ENCODE data around the gene CAMK4. TPM values are rescaled to one million over a fixed set of nuclear protein-coding genes. Genes with fewer than 3 reads are reported as not detected.

Gene CAMK4
- total and polyA plus RNA-seq, 2 donors (not counting 3 experiments of a cell fraction or from before 2014, with no cell fraction given) = 2.2 to 5.4 TPM

- Histone ChIP-seq H3K27me3 (ENCODE audit: control insufficient read depth in 2 of 2, insufficient read depth in 2 of 2, low read length in 2 of 2) (no peaks in the 10 kb centered on the region), H2AFZ (ENCODE audit: low read depth, low read length) (no peak overlapping the region), H3K79me2 (ENCODE audit: control insufficient read depth, insufficient read depth, low read length) (no peaks in the 10 kb centered on the region), H3K9ac (replicated peaks; ENCODE audit: extremely low read depth, insufficient read depth, low read length) (no peak overlapping the region), H3K4me2 (ENCODE audit: insufficient read depth, low read length) (no peak overlapping the region), H3K9me3 (replicated peaks; ENCODE audit: control insufficient read depth, insufficient read depth, low read length) (no peaks in the 10 kb centered on the region), H3K36me3 (ENCODE audit: control insufficient read depth in 2 of 2, extremely low read depth in 1 of 2, insufficient read depth in 2 of 2, low read length in 2 of 2) (no peaks in the 10 kb centered on the region), H4K20me1 (replicated peaks; ENCODE audit: control insufficient read depth, extremely low read depth, insufficient read depth, low read length) (no peaks in the 10 kb centered on the region), H3K27ac (ENCODE audit: insufficient read depth, low read depth, low read length) (no peak overlapping the region), H3K9me1 (replicated peaks; ENCODE audit: control insufficient read depth, extremely low read depth, insufficient read depth, low read length) (no peaks in the 10 kb centered on the region), H3K4me3 (replicated peaks in 1 of 3; ENCODE audit: insufficient read depth in 1 of 3, low read depth in 1 of 3, low read length in 3 of 3) (no peak overlapping the region), H3K4me1 (ENCODE audit: control insufficient read depth, extremely low read depth, insufficient read depth, low read length) (peaks cover 4% of the 10 kb centered on the region)
- TF ChIP-seq EZH2 (IDR thresholded peaks at IDR 0.05; ENCODE audit: borderline replicate concordance, low read depth, low read length, severe bottlenecking) = no peak
- TF ChIP-seq POLR2AphosphoS5 (IDR thresholded peaks at IDR 0.05; ENCODE audit: insufficient read depth, low read depth, low read length) = no peak
- ChIA-PET CTCF (no interaction called here), POLR2A (no interaction called here)
- no TSS peak for BruUV-seq (replicated peaks)
- DNase-seq (ENCODE audit: low read depth, low spot score) (no peak), FAIRE-seq (no peak)
- intact Hi-C loops (cut with micrococcal nuclease) = no loop called here
- dilution Hi-C loops (cut with MboI; ENCODE audit: extremely low pct_ligation_motif_present, low sequenced_read_pairs) = no loop called here
These were observed 18.4 kb downstream of the CAMK4 start for GRCh38 chr5:111242606-111243005.

GRCh38 chr5:111243318-111243717 lies 19.1 kb downstream of the CAMK4 start:
- H4K20me1 ChIP-seq (replicated peaks; ENCODE audit: control insufficient read depth, extremely low read depth, insufficient read depth, low read length) = no peaks in the 10 kb centered on the region
- H3K9me1 ChIP-seq (replicated peaks; ENCODE audit: control insufficient read depth, extremely low read depth, insufficient read depth, low read length) = no peaks in the 10 kb centered on the region
- ChIA-PET CTCF (interaction anchor here (1.0 kb wide), 1 partner anchor 10 kb away, joined by 3 read pairs; no protein-coding TSS in a partner anchor), POLR2A (no interaction called here)
- H3K9me3 ChIP-seq (replicated peaks; ENCODE audit: control insufficient read depth, insufficient read depth, low read length) = no peaks in the 10 kb centered on the region
- H3K79me2 ChIP-seq (ENCODE audit: control insufficient read depth, insufficient read depth, low read length) = no peaks in the 10 kb centered on the region
- H2AFZ ChIP-seq (ENCODE audit: low read depth, low read length) = no peak overlapping the region
- dilution Hi-C loops (cut with MboI; ENCODE audit: extremely low pct_ligation_motif_present, low sequenced_read_pairs) (no loop called here), intact Hi-C loops (cut with micrococcal nuclease) (no loop called here)
- no peaks in the 10 kb centered on the region for H3K4me1 ChIP-seq (ENCODE audit: control insufficient read depth, extremely low read depth, insufficient read depth, low read length)
- TF ChIP-seq MAX (IDR thresholded peaks at IDR 0.05; ENCODE audit: insufficient read depth, insufficient read length) = no peak
- TF ChIP-seq FOS (IDR thresholded peaks at IDR 0.05; ENCODE audit: borderline replicate concordance, insufficient read depth, low read length) = no peak
- no peak for TF ChIP-seq JUN (IDR thresholded peaks at IDR 0.05; ENCODE audit: borderline replicate concordance, insufficient read depth, insufficient read length, low read depth)
- no peak for TF ChIP-seq POLR2A (IDR thresholded peaks at IDR 0.05; ENCODE audit: low read depth, low read length)
- TF ChIP-seq MYC (IDR thresholded peaks at IDR 0.05; ENCODE audit: low read depth, low read length) = no peak
- TF ChIP-seq EZH2 (IDR thresholded peaks at IDR 0.05; ENCODE audit: borderline replicate concordance, low read depth, low read length, severe bottlenecking) = no peak
- no peak for TF ChIP-seq CTCF (IDR thresholded peaks at IDR 0.05; ENCODE audit: extremely low read depth in 1 of 2, insufficient read depth in 1 of 2, low read depth in 1 of 2, low read length in 2 of 2)
- TF ChIP-seq GATA2 (IDR thresholded peaks at IDR 0.05; ENCODE audit: insufficient read depth, insufficient read length, low read depth, low read length) = no peak
- no peak for TF ChIP-seq POLR2AphosphoS5 (IDR thresholded peaks at IDR 0.05; ENCODE audit: insufficient read depth, low read depth, low read length)
- H3K27ac ChIP-seq (ENCODE audit: insufficient read depth, low read depth, low read length) = no peak overlapping the region
- H3K4me3 ChIP-seq (replicated peaks in 1 of 3; ENCODE audit: insufficient read depth in 1 of 3, low read depth in 1 of 3, low read length in 3 of 3) = no peak overlapping the region
- H3K9ac ChIP-seq (replicated peaks; ENCODE audit: extremely low read depth, insufficient read depth, low read length) = no peak overlapping the region
- FAIRE-seq = no peak
- no peak for DNase-seq (ENCODE audit: low read depth, low spot score)
- no peaks in the 10 kb centered on the region for H3K36me3 ChIP-seq (ENCODE audit: control insufficient read depth in 2 of 2, extremely low read depth in 1 of 2, insufficient read depth in 2 of 2, low read length in 2 of 2)
- H3K27me3 ChIP-seq (ENCODE audit: control insufficient read depth in 2 of 2, insufficient read depth in 2 of 2, low read length in 2 of 2) = no peaks in the 10 kb centered on the region
- no peak overlapping the region for H3K4me2 ChIP-seq (ENCODE audit: insufficient read depth, low read length)
- BruUV-seq (replicated peaks) = no TSS peak
